AG10803 (cell line): ENCODE measurements around the gene UNKL.

Experiments
- DNase-seq: peaks from one replicate; pipeline ENCODE4 v3.0.0; 2010; ENCODE audit warnings: low read depth
- H3K4me3 ChIP-seq: 2 replicates; pipeline ENCODE4 v1.5.1; 2011; ENCODE audit warnings: mild to moderate bottlenecking, low read length, control low read depth
- CTCF ChIP-seq: conservative IDR thresholded peaks from 2 replicates; pipeline ENCODE4 v1.5.1; 2011; ENCODE audit warnings: mild to moderate bottlenecking, low read length, control low read depth, inconsistent platforms

Gene UNKL

GRCh38 chr16:1366060-1366711 is 48.3 kb downstream of the UNKL start:
- TF ChIP-seq CTCF: no peak
- DNase-seq: no peak
- no peak overlapping the region for H3K4me3 ChIP-seq

GRCh38 chr16:1364510-1364909 is 50.0 kb downstream of the UNKL start:
- no peak overlapping the region for H3K4me3 ChIP-seq
- DNase-seq: no peak
- TF ChIP-seq CTCF: no peak

- TF ChIP-seq CTCF: peak; percentile 55
- peak; percentile 21 for DNase-seq
- H3K4me3 ChIP-seq: no peak overlapping the region
Measured at GRCh38 chr16:1363501-1364041, 50.9 kb downstream of the UNKL start.

DNA sequence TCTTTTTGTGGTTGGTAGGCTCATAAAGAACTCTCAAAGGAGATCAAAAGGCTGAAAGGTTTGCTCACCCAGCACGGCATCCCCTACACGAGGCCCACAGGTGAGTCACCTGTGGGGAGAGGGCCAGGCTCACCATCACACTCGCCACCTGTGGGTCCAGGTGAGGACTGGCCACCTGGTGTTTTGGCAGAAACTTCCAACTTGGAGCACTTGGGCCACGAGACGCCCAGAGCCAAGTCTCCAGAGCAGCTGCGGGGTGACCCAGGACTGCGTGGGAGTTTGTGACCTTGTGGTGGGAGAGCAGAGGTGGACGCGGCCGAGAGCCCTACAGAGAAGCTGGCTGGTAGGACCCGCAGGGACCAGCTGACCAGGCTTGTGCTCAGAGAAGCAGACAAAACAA is 51.7 kb downstream of the UNKL start:
- TF ChIP-seq CTCF: no peak
- DNase-seq: no peak

DNA sequence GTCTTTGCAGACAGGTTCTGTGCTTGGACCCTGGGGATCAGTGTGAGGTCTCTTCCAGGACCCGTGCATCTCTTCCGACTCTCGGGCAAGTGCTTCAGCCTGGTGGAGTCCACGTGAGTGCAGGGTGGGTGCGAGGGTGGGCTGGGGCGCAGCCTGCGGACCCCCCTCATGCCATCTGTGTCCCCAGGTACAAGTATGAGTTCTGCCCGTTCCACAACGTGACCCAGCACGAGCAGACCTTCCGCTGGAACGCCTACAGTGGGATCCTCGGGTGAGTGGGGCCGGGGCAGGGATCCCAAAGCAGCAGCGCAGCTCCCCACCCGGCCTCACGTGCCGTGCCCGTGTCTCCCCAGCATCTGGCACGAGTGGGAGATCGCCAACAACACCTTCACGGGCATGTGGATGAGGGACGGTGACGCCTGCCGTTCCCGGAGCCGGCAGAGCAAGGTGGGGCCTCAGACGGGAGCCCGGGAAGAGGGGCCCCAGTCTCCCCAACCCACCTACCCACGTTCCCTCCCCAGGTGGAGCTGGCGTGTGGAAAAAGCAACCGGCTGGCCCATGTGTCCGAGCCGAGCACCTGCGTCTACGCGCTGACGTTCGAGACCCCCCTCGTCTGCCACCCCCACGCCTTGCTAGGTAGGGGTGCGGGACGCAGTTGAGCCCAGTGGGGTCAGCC is 52.7 kb downstream of the UNKL start:
- no peak overlapping the region for H3K4me3 ChIP-seq
- DNase-seq: no peak
- no peak for TF ChIP-seq CTCF

More for the DNA sequence above, 51.7 kb downstream of the UNKL start:
- H3K4me3 ChIP-seq: no peak overlapping the region

- no peak for TF ChIP-seq CTCF
- no peak for DNase-seq
- no peak overlapping the region for H3K4me3 ChIP-seq
Measured at GRCh38 chr16:1357906-1358566, 56.5 kb downstream of the UNKL start.
